CD4-positive, alpha-beta T cell treated with Interleukin-6 at 100 ng/mL for 8 hours (primary cell): Measurements from ENCODE around the gene TMEM54.
"Not testable (repeated sequence)": the region's sequence is repeated elsewhere in the genome, so short reads cannot be mapped to it uniquely, and the experiment has no call there.

Experiments used
- DNase-seq: peaks from one replicate; pipeline ENCODE4 v3.0.0-alpha.2; 2020; ENCODE audit warnings: mixed read lengths, low spot score

Gene TMEM54

DNA sequence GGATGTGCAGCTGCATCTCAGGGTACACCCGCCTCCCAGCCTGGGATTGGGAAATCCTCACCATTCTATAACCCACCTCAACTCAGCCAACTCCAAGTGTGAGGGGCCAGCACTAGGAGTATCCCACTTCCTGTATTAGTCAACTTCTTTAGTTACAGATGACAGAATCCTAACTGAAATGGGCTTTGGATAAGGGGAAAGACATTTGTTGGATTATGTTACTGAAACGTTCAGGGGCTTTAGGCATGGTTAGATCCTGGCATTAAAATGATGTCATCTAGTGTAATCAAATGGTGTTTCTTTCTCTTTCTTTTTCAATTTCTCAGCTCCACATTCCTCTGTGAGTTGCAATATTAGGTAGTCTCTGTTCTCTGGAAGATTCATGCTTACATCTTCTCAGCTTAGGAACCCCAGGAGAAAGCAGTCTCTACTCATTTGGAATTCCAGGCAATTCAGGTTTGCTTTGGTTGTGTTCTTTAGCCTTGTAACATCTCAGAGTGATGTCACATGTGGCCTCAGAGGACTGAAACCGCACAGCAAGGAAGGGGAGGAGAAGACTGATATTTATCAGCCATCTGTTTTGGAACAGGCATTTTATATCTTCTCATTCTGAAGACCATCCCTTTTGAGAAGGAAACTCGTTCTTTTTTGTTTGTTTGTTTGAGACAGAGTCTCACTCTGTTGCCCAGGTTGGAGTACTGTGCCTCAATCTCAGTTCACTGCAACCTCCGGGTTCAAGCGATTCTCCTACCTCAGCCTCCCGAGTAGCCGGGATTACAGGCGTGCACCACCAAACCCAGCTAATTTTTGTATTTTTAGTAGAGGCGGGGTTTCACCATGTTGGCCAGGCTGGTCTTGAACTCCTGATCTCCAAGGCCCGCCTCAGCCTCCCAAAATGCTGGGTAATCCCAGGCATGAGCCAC lies 18.9 kb upstream of the TMEM54 start:
- no peak for DNase-seq

DNA sequence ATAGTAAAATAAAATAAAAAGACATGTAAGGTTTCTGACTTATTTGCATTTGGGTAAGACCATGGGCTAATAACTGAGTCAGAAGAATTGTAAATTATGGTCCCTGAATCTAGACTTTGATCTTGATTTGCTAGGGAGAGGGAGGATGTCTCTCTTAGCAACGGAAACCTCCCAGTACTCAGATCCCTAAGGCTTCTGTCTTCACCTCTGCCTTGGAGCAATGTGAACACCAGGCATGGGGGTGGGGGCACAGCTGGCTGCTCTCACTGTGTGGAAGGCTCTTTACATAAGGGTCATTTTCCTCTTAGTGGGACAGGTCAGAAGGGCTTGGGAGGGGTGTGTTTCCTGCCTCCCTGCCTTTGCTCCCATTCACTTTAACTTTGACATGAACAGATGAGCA lies 17.0 kb upstream of the TMEM54 start:
- DNase-seq: no peak

DNA sequence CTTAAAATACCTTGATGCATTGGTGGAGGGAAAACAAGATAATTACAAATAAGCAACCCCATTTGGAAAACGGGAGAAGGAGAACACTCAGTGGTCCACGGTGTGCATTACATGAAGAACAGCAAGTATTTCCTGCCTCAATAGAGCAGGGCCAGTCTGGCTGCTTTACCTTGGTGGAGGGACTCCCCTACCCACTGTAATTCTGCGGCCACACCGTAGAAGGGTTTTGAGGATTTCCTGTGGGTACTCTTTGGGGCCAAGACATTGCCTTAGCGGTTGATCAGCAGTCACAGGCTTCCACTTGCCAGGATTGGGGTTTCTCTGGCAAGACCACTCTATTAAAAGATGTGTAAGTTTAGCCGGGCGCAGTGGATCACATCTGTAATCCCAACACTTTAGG lies 16.3 kb upstream of the TMEM54 start:
- DNase-seq: no peak

DNA sequence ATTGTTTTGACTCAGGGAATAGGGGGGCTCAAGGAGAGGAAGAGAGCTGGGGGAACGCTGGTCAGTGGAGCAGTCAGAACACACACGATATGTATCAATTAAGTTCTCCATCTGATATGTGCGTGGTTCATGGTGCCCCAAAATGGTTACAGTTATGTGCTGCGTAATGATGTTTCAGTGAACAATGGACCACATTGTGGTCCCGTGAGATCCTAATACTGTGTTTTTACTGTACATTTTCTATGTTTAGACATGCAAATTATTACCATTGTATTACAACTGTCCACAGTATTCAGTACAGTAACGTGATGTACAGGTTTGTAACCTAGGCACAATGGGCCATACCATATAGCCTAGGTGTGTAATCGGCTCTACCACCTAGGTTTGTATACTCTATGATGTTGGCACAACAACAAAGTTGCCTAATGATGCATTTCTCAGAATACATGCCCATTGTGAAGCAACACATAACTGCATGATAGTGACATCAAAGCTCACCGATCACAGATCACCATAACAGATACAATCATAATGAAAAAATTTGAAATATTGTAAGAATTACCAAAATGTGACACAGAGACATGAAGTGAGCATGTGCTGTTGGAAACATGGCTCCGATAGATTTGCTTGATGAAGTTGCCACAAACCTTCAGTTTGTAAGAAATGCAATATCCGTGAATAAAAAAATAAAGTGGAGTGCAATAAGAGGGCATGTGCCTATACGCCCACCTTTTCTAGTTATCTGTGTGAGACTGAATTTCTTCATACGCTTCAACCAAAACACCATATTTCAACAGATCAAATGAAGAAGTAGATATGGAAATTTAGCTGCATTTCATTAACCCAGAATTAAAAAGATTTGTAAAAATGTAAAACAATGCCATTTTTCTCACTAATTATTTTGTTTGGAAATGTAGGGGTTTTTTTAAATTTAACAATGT lies 14.8 kb upstream of the TMEM54 start:
- DNase-seq: no peak

DNA sequence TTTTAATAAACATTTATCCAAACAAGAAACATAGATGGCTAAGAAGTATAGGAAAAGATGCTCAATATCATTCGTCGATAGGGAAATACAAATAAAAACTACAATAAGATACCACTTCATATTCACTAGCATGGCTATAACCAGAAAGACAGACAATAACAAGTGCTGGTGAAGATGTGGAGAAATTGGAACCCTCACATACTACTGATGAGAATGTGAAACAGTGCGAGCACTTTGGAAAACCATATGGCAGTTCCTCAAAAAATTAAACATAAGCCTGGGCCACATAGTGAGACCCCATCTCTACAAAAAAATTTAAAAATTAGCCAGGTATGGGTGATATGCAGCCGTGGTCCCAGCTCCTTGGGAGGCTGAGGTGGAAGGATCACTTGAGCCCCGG lies 9.1 kb upstream of the TMEM54 start:
- DNase-seq: no peak

DNA sequence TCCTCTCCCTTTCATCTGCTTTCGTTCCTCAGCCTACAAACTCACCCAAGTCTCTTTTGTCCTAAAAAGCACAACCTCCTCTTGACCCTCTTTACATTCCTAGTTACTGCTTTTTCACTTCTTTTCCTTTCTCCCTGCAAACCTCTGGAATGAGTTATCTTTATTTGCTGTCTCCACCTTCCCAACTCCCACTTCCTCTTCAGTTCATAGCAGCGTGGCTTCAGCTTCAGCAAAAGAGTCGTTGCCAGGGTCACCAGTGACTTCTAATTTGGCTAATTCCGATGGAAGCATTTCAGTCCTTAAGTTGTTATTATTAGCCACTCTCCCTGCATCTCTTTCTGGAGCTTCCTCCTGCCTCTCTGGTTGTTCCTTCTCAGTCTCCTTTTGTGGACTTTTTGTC lies 6.2 kb upstream of the TMEM54 start:
- no peak for DNase-seq

DNA sequence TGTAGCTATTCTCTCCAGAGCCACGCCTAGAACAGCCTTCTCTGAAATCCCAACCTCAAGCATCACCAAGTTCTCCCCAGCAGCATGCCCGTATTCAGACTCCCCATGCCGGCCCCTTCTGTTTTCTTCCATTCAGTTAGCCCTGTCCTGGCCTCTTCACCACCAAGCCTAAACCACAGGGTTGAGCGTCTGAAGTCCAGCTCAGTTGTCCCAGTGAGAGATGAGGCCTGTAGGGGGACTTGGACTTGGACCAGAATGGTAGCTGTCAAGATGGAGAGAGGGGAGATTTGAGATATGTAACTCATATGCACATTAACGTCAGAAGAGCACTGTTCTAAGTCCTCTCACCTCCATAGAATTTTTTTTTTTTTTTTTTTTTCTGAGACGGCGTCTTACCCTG lies 5.5 kb upstream of the TMEM54 start:
- no peak for DNase-seq

DNA sequence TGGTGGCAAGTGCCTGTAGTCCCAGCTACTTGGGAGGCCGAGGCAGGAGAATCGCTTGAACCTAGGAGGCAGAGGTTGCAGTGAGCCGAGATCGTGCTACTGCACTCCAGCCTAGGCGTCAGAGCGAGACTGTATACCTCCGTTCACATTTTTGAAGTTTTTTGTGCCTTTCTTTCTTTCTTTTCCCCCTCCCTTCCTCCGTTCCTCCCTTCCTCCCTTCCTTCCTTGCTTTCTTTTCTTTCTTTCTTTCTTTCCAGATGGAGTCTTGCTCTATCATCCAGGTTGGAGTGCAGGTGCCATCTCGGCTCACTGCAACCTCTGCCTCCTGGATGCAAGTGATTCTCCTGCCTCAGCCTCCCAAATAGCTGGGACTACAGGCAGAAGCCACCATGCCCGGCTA lies 4.4 kb upstream of the TMEM54 start:
- DNase-seq: not testable (repeated sequence)

DNA sequence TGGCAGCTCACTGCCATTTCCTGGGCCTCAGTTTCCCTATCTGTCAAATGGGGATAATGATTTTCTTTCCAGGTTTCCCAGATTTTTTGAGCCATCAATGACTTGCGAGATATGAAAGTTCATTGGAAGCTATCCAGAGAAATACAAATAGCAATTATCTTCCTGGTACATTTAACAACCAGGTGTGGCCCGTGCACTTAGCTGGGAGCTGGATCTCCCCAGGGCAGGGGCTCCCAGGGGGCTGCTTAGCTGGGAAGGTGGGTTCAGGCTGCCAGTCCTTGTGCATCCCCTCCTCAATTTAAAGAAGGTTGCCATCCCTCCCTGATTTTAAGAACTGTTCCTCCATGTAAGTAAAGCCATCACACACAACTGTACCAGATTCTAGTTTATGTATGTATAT lies 3.6 kb upstream of the TMEM54 start:
- DNase-seq: no peak

DNA sequence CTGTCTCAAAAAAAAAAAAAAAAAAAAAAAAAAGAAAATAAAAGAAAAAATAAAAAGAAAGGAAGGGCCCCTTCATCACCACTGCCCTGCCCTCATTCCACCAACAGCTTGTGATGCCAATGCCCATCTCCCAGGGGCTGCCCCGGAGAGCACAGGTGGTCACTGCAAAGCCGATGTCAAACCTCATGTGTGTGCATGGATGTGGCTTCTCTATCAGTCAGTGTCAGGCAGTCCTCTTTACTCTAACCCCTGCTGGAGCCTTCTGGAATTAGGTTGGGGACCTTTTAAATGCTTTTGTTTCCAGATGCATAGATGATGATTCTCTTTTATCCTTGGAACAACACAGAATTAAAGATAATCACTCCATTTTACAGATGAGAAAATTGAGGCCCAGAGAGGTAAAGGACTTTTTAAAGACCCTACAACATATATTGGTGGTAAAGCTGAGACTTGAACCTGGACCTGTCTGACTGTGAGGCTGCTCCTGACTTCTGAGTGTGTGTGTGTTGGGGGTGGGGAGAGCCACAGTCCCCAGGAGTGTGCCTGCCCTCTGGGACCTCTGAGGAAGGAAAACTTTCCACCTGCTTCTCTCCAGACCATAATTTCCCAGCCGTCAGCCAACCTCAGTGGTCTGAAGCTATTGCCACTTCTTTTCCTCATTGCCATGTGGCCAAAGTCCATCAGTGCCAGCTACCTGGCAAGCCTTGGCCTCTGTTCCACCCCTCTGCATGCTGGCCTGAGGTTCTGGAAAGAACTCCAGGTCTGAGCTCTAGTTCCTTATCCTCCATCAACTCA lies 3.0 kb upstream of the TMEM54 start:
- DNase-seq: no peak

DNA sequence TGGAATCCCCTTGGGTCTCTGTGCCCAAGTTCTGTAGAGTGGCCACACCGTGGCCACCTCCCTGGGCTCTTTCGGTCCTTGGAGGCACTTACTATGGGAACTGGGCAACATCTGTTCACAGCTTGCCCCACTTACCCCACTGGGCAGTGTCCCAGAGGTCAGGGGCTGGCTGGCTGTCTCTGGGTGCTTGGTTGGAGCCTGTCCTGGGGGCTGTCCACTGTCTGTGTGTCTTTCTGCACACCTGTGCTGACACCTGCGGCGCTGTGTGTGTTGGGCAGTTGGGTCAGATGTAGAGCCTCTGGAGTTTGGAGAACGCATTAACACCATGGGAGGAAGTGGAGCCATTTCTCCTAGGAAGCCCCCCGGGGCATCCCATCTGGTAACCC lies 1.3 kb upstream of the TMEM54 start:
- DNase-seq: no peak

DNA sequence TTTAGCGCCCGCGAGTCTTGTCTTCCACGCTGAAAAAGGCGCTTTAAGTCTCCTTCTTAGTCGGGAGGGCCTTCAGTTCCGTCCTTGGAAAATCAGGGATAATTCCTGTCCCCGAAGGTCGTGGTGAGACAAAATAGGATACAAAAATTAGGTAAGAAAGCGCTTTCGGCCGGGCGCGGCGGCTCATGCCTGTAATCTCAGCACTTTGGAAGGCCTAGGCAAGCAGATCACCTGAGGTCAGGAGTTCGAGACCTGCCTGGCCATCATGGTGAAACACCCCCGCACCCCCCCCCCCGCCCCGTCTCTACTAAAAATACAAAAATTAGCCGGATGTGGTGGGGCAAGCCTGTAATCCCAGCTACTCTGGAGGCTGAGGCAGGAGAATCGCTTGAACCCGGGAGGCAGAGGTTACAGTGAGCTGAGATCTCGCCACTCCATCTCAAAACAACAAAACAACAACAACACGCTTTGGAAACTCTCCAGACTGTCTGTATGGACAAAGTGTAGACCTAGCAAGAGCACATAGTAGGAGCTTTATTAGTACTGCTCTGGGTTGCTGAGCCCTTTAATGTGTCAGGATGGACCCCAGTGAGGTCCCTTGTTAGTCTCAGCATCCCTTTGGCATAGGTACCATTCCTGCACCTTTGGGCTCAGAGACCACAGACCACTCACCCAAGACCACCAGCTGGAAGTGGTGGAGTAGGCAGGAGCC lies 790 bp upstream of the TMEM54 start:
- no peak for DNase-seq

DNA sequence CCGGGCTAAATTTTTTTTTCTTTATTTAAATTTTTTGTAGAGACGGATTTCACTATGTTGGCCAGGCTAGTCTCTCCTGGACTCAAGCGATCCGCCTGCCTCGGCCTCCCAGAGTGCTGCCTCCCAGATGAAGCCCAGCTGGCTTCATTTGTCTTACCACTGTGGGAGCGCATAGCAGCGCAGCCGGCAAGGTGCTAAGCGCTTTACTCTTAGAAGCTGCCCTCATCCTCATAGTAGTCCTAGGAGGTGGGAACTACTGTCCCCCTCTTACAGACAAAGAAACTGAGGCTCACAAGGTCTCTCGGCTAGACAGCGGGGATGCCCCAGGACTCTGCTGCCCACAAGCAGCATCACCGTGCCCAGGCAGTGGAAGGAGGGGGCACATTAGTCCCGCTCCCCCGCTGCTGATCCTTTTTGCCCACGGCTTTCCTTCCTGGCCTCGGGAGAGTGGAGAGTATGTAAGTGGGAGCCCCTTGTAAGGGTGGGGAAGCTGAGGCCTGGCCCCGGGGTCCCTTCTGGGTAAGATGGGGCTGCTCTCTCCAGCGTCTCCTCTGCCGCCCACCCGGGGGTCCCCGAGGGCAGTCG lies 726 bp downstream of the TMEM54 start:
- DNase-seq: no peak

DNA sequence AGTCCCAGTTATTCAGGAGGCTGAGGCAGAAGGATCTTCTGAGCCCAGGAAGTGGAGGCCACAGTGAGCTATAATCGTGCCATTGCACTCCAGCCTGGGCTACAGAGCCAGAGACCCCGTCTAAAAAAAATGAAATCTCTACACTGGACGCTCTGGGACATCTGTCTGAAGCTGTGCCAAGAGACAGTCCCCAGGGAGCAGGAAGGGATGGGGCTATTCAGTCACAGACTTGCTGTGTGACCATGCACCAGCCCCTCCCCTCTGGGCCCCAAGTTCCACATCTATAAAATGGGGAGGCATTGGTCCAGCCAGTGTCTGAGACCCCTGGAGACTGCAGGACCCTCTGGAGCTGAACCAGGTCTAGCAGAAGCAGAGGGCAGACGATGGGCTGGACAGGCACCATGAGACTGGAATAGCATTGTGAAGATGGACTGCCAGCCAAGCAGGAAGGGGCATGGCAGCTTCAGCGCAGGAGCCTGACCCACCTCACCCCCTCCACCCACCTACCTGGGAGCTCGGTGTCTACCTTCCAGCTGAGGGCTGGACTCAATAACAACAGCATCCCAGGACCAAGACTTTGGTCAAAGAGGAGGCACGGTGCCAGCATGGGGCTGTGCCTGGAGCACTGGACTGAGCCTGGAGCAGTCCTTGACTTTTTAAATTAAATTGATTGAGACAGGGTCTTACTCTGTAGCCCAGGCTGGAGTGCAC lies 1.4 kb downstream of the TMEM54 start:
- DNase-seq: no peak

DNA sequence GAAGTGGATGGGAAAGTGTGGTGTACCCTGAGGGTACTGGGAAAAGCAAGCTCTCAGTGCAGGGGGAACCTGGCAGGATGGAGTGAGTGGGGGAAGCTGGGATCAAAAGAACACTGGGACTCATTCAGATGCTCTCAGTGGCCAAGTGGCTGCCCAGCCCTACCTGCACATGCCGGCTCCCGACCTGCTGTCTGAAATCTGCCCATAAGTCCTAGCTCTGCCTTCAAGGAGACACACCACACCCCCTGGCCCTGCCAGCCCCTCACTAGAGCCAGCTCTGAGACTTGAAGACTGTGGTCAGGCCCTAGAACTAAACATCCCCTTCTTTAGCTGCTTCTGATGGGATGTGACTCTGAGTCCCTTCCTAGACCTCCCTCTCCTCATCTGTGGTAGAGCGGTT lies 2.2 kb downstream of the TMEM54 start:
- DNase-seq: no peak

DNA sequence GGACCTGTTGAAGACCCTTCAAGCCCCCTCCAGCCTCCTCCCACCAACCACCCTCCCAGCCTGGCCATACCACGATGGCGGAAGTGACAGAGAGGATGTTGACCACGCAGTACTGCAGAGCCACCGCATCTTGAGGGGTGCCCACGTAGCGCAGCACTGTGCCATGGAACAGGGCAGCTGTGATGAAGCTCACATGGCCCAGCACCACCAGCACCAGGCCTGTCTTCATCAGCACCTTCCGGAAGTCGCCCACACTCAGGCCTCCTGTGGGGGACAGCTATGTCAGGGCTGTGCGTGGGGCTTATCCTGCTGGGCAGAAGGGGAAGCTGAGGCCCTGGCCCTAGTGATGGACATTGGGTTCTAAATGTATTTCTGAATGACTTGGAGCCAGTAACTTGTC lies 3.1 kb downstream of the TMEM54 start:
- no peak for DNase-seq

DNA sequence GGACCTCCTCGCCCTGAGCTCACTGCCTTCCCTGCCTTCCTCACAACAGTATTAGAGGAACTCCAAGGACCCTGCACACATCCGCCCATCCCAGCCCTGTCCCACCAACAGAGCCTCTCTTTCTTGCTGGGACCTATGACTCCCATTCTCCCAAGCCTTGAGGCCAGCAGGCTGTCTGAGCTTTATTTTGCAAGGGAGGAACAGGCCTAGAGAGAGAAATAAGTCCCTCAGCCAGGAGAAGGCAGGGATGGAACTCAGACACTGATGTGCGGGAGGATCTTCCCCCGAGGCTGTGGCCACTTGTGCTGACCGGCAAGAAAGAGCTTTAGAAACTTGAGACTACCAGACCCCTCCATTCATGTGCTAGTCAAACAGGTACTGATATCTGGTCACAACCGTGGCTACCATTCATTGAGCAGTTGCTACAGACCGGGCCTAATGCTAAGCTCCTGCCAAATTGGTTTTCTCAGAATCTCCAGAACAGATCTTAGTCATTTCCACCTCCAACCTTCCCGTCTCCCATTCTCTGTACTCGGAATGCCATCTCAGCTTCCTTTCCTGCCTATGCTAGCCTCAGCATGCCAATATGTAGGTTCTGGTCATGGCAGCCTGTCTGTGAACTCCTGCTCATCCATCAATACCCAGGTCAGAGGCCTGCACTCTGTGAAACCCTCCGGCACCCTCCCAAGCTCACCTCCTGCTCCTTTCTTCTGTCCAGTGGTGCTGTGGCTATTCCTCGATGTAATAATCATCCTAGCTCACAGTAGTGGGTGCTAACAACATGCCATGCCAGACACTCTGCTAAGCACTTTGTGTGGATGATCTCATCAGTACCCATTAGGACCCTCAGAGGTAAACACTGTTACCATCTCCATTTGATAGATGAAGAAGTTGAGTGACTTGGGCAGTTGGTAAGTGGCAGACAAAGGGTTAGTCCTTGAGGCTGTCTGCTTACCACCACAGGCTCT lies 3.8 kb downstream of the TMEM54 start:
- no peak for DNase-seq

DNA sequence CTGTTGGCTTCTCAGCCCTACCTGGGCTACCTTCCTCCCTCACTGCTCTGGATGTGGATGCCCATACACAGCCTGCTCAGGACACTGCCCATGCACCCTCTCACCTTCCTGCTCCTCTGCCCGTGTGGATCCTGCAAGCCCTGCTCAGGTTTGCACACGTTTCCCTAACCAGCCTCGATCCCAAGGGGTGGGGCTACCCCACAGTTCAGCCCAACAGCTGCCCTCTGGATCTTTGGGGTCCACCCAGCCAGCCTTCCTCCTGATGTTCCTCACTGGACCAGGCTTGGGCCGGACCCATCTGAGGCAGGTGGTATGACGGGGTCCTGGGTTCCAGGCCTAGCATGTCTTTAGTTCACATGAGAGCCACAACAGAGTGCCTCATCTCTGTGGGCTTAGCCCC lies 4.7 kb downstream of the TMEM54 start:
- no peak for DNase-seq
